ENCODE data around the gene SVOPL. TPM values are rescaled to one million over a fixed set of nuclear protein-coding genes. Genes with fewer than 3 reads are reported as not detected.

The SVOPL gene
- total and polyA plus RNA-seq, 9 of the 15 experiments (the other 6 are each of a cell fraction or from before 2014, with no cell fraction given), result 0.13 to 0.42 (median 0.20) TPM; not detected in 6

- CTCF ChIA-PET (ENCODE audit: low intra/inter-chr PET ratio), result no interaction called here
- DNase-seq (ENCODE audit: extremely low read depth in 1 of 4, low spot score in 3 of 4) (no peak), FAIRE-seq (no peak), ATAC-seq (no peak)
- in situ Hi-C loops (cut with MboI) (no loop called here), intact Hi-C loops (cut with micrococcal nuclease) (no loop called here)
- no peak for TF ChIP-seq TAL1 (IDR thresholded peaks at IDR 0.05)
- H4K20me1 ChIP-seq (replicated peaks; ENCODE audit: control insufficient read depth, insufficient read depth, low read length), result no peaks in the 10 kb centered on the region
- peaks cover 4 to 22% of the 10 kb centered on the region in 2 experiments; a peak in 4 of 5 replicates for H3K27me3 ChIP-seq (ENCODE audit: control insufficient read depth in 2 of 2, insufficient read depth in 2 of 2, low read length in 2 of 2)
- 5% methylated on average over 1 of the region's 1 CpG for WGBS (ENCODE audit: insufficient coverage, low coverage, missing lambda C conversion rate)
- no peak overlapping the region for H3K9ac ChIP-seq (ENCODE audit: insufficient read depth in 1 of 2, low read depth in 2 of 2, low read length in 2 of 2)
- no peaks in the 10 kb centered on the region for H3K79me2 ChIP-seq (ENCODE audit: control insufficient read depth, insufficient read depth, low read length)
- H3K4me2 ChIP-seq (ENCODE audit: insufficient read depth, low read length), result no peak overlapping the region
- H3K4me1 ChIP-seq (replicated peaks in 1 of 2; ENCODE audit: control insufficient read depth in 2 of 2, insufficient read depth in 2 of 2, low read length in 2 of 2), result no peaks in the 10 kb centered on the region; a peak in 3 of 5 replicates
- H3K9me1 ChIP-seq (ENCODE audit: control insufficient read depth, insufficient read depth, low read length), result no peaks in the 10 kb centered on the region
- no peak overlapping the region for H3K4me3 ChIP-seq
- no peak overlapping the region for H3K27ac ChIP-seq (ENCODE audit: extremely low read depth, low read depth, low read length)
- H3K9me3 ChIP-seq (replicated peaks; ENCODE audit: control insufficient read depth, insufficient read depth, low read depth, low read length), result no peaks in the 10 kb centered on the region
- BruUV-seq (replicated peaks), result no TSS peak
- POLR2A ChIA-PET, result no interaction called here
- no peaks in the 10 kb centered on the region for H3K36me3 ChIP-seq (ENCODE audit: control insufficient read depth, insufficient read depth, low read length)
- no peak overlapping the region for H2AFZ ChIP-seq (ENCODE audit: low read depth, low read length)
These were observed 78.3 kb downstream of the SVOPL start for GRCh38 chr7:138622841-138623240.

GRCh38 chr7:138618933-138619332 lies 82.2 kb downstream of the SVOPL start:
- intact Hi-C loops (cut with micrococcal nuclease) (no loop called here), in situ Hi-C loops (cut with MboI) (no loop called here)
- no TSS peak for BruUV-seq (replicated peaks)
- TF ChIP-seq ZNF644 (tag; IDR thresholded peaks at IDR 0.05; ENCODE audit: low read depth), result no peak
- TF ChIP-seq HOXB6 (CRISPR knock-in tag; IDR thresholded peaks at IDR 0.05; ENCODE audit: borderline replicate concordance), result no peak
- no peak for TF ChIP-seq EHMT2 (IDR thresholded peaks at IDR 0.05)
- no peak for TF ChIP-seq SMC3 (conservative IDR thresholded peaks at IDR 0.05; ENCODE audit: insufficient read depth, low read depth, low read length)
- no peak for TF ChIP-seq NR3C1 (CRISPR knock-in tag; IDR thresholded peaks at IDR 0.05)
- TF ChIP-seq C11orf30 (IDR thresholded peaks at IDR 0.05; ENCODE audit: low read depth), result no peak
- TF ChIP-seq ZNF274 (IDR thresholded peaks at IDR 0.05; ENCODE audit: borderline replicate concordance, low read depth, low read length), result no peak
- no peak for TF ChIP-seq RBBP5 (IDR thresholded peaks at IDR 0.05; ENCODE audit: borderline replicate concordance, insufficient read depth, low read length, poor library complexity, severe bottlenecking)
- no peak for TF ChIP-seq BRD9 (IDR thresholded peaks at IDR 0.05; ENCODE audit: low read depth, partially characterized antibody)
- TF ChIP-seq ZNF146 (CRISPR knock-in tag; IDR thresholded peaks at IDR 0.05; ENCODE audit: unreplicated experiment), result no peak
- TF ChIP-seq, protein P1, sequence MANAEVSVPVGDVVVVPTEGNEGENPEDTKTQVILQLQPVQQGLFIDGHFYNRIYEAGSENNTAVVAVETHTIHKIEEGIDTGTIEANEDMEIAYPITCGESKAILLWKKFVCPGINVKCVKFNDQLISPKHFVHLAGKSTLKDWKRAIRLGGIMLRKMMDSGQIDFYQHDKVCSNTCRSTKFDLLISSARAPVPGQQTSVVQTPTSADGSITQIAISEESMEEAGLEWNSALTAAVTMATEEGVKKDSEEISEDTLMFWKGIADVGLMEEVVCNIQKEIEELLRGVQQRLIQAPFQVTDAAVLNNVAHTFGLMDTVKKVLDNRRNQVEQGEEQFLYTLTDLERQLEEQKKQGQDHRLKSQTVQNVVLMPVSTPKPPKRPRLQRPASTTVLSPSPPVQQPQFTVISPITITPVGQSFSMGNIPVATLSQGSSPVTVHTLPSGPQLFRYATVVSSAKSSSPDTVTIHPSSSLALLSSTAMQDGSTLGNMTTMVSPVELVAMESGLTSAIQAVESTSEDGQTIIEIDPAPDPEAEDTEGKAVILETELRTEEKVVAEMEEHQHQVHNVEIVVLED (CRISPR knock-in tag; IDR thresholded peaks at IDR 0.05), result no peak
- no peak for TF ChIP-seq MAFG (tag; conservative IDR thresholded peaks at IDR 0.05)
- TF ChIP-seq, protein P2, sequence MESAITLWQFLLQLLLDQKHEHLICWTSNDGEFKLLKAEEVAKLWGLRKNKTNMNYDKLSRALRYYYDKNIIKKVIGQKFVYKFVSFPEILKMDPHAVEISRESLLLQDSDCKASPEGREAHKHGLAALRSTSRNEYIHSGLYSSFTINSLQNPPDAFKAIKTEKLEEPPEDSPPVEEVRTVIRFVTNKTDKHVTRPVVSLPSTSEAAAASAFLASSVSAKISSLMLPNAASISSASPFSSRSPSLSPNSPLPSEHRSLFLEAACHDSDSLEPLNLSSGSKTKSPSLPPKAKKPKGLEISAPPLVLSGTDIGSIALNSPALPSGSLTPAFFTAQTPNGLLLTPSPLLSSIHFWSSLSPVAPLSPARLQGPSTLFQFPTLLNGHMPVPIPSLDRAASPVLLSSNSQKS (CRISPR knock-in tag; IDR thresholded peaks at IDR 0.05), result no peak
- TF ChIP-seq FOSL1 (tag; conservative IDR thresholded peaks at IDR 0.05), result no peak

More at GRCh38 chr7:138618933-138619332, 82.2 kb downstream of the SVOPL start:
- no peaks in the 10 kb centered on the region for H3K9me3 ChIP-seq (replicated peaks; ENCODE audit: control insufficient read depth, insufficient read depth, low read depth, low read length)
- no peak overlapping the region for H3K9ac ChIP-seq (ENCODE audit: insufficient read depth in 1 of 2, low read depth in 2 of 2, low read length in 2 of 2)
- H4K20me1 ChIP-seq (replicated peaks; ENCODE audit: control insufficient read depth, insufficient read depth, low read length), result no peaks in the 10 kb centered on the region
- no peaks in the 10 kb centered on the region for H3K9me1 ChIP-seq (ENCODE audit: control insufficient read depth, insufficient read depth, low read length)
- H3K36me3 ChIP-seq (ENCODE audit: control insufficient read depth, insufficient read depth, low read length), result no peaks in the 10 kb centered on the region
- H3K27me3 ChIP-seq (ENCODE audit: control insufficient read depth in 2 of 2, insufficient read depth in 2 of 2, low read length in 2 of 2), result peaks cover 2 to 16% of the 10 kb centered on the region in 2 experiments; a peak in 3 of 5 replicates
- CTCF ChIA-PET (ENCODE audit: low intra/inter-chr PET ratio), result no interaction called here
- ATAC-seq (no peak), FAIRE-seq (no peak), DNase-seq (ENCODE audit: extremely low read depth in 1 of 4, low spot score in 3 of 4) (no peak)
- no peak overlapping the region for H3K27ac ChIP-seq (ENCODE audit: extremely low read depth, low read depth, low read length)
- no peaks in the 10 kb centered on the region for H3K79me2 ChIP-seq (ENCODE audit: control insufficient read depth, insufficient read depth, low read length)
- no peaks in the 10 kb centered on the region; a peak in 1 of 5 replicates for H3K4me1 ChIP-seq (replicated peaks in 1 of 2; ENCODE audit: control insufficient read depth in 2 of 2, insufficient read depth in 2 of 2, low read length in 2 of 2)
- POLR2A ChIA-PET, result interaction anchor here (1.2 to 1.5 kb wide), 2 partner anchors 8 to 91 kb away, joined by 3 to 4 read pairs; no protein-coding TSS in a partner anchor
- H3K4me3 ChIP-seq, result no peak overlapping the region
- no peak overlapping the region for H3K4me2 ChIP-seq (ENCODE audit: insufficient read depth, low read length)
- H2AFZ ChIP-seq (ENCODE audit: low read depth, low read length), result no peak overlapping the region

All from K562 (cell line).